GM23338 (cell line): ENCODE results near the gene RIPOR3. TPM values are rescaled to one million over a fixed set of nuclear protein-coding genes. Genes with fewer than 3 reads are reported as not detected.

Experiments used
- ATAC-seq: fragments of 200-7000 bp; cut with Tn5 transposase; 3 replicates; pipeline ENCODE4 v1.9.1; 2020
- DNase-seq: peaks from one replicate; pipeline ENCODE4 v3.0.0-alpha.2; 2015; ENCODE audit warnings: low spot score
- H2AFZ ChIP-seq: fragments of 200-600 bp; sonication (generic); 2 replicates; pipeline ENCODE4 v1.8.0; 2016; ENCODE audit warnings: antibody characterized with exemption, mild to moderate bottlenecking, moderate library complexity
- H3F3A ChIP-seq: fragments of 200-600 bp; sonication (generic); replicated peaks from 2 replicates; pipeline ENCODE4 v1.8.0; 2017; ENCODE audit warnings: antibody characterized with exemption, mixed run types, low read depth
- H3K27ac ChIP-seq: fragments of 200-600 bp; sonication (generic); 2 replicates; pipeline ENCODE4 v1.6.1; 2016; ENCODE audit warnings: low read depth
- H3K27me3 ChIP-seq: fragments of 200-600 bp; sonication (generic); 2 replicates; pipeline ENCODE4 v1.8.0; 2016; ENCODE audit warnings: mild to moderate bottlenecking, mixed run types, moderate library complexity; ENCODE audit not compliant: insufficient read depth
- H3K36me3 ChIP-seq: fragments of 200-600 bp; sonication (generic); 2 replicates; pipeline ENCODE4 v1.8.0; 2016; ENCODE audit warnings: mild to moderate bottlenecking; ENCODE audit not compliant: insufficient read depth
- H3K4me1 ChIP-seq: fragments of 200-600 bp; sonication (generic); 2 replicates; pipeline ENCODE4 v1.8.0; 2016; ENCODE audit warnings: mild to moderate bottlenecking, moderate library complexity; ENCODE audit not compliant: insufficient read depth
- H3K4me2 ChIP-seq: fragments of 200-600 bp; sonication (generic); 2 replicates; pipeline ENCODE4 v1.7.1; 2017; ENCODE audit warnings: mixed run types
- H3K4me3 ChIP-seq: fragments of 200-600 bp; sonication (generic); 2 replicates; pipeline ENCODE4 v1.6.1; 2016; ENCODE audit warnings: mixed run types
- H3K79me2 ChIP-seq: fragments of 200-600 bp; sonication (generic); replicated peaks from 2 replicates; pipeline ENCODE4 v1.8.0; 2017; ENCODE audit warnings: mild to moderate bottlenecking; ENCODE audit not compliant: insufficient read depth
- H3K9me2 ChIP-seq: fragments of 200-600 bp; sonication (generic); 2 replicates; pipeline ENCODE4 v1.8.0; 2017; ENCODE audit not compliant: insufficient read depth
- H4K20me1 ChIP-seq: fragments of 200-600 bp; sonication (generic); replicated peaks from 2 replicates; pipeline ENCODE4 v1.8.0; 2017; ENCODE audit warnings: mild to moderate bottlenecking; ENCODE audit not compliant: insufficient read depth
- H3K27ac Mint-ChIP-seq: 2 replicates; pipeline ENCODE4 v1.8.0; 2020; ENCODE audit warnings: inconsistent platforms, mild to moderate bottlenecking, moderate library complexity, mixed read lengths
- H3K27me3 Mint-ChIP-seq: 3 replicates; pipeline ENCODE4 v1.8.0; 2022; ENCODE audit warnings: low read depth, mild to moderate bottlenecking, moderate library complexity, mixed read lengths, inconsistent platforms; ENCODE audit not compliant: insufficient read depth, poor library complexity
- H3K36me3 Mint-ChIP-seq: 3 replicates; pipeline ENCODE4 v1.8.0; 2021; ENCODE audit warnings: low read depth, mild to moderate bottlenecking, inconsistent platforms, moderate library complexity, mixed read lengths
- H3K4me1 Mint-ChIP-seq: 3 replicates; pipeline ENCODE4 v1.8.0; 2020; ENCODE audit warnings: mild to moderate bottlenecking, inconsistent platforms, mixed read lengths
- H3K4me3 Mint-ChIP-seq: 3 replicates; pipeline ENCODE4 v1.8.0; 2021; ENCODE audit warnings: moderate library complexity, mild to moderate bottlenecking, inconsistent platforms, mixed read lengths
- H3K9me3 Mint-ChIP-seq: 3 replicates; pipeline ENCODE4 v1.8.0; 2020; ENCODE audit warnings: moderate library complexity, mild to moderate bottlenecking, inconsistent platforms, mixed read lengths
- CREB1 ChIP-seq: fragments of 250-450 bp; sonication (Bioruptor Pico); IDR thresholded peaks from 2 replicates; pipeline ENCODE4 v1.5.0; 2020; ENCODE audit warnings: low read depth, mild to moderate bottlenecking, moderate library complexity
- JUNB ChIP-seq: IDR thresholded peaks from one replicate; pipeline ENCODE4 v1.6.1; 2016; ENCODE audit warnings: antibody characterized with exemption; ENCODE audit not compliant: unreplicated experiment
- NANOG ChIP-seq: IDR thresholded peaks from 2 replicates; pipeline ENCODE4 v1.6.1; 2016; ENCODE audit warnings: antibody characterized with exemption, borderline replicate concordance
- POLR2AphosphoS5 ChIP-seq: IDR thresholded peaks from 2 replicates; pipeline ENCODE4 v1.6.1; 2016; ENCODE audit warnings: antibody characterized with exemption, low read depth
- STAT1 ChIP-seq: IDR thresholded peaks from one replicate; pipeline ENCODE4 v1.6.1; 2016; ENCODE audit warnings: antibody characterized with exemption; ENCODE audit not compliant: unreplicated experiment
- ZNF114 ChIP-seq: fragments of 250-450 bp; sonication (Bioruptor Pico); IDR thresholded peaks from 2 replicates; pipeline ENCODE4 v1.5.0; 2020; ENCODE audit warnings: mild to moderate bottlenecking, moderate library complexity
- ZNF462 ChIP-seq: fragments of 250-450 bp; sonication (Bioruptor Pico); IDR thresholded peaks from 2 replicates; pipeline ENCODE4 v1.5.0; 2020; ENCODE audit warnings: mild to moderate bottlenecking, moderate library complexity
- polyA plus RNA-seq: library from polyadenylated mRNA; unstranded; fragments of >200 nt; fragmentation: Nextera tagmentation; extraction: Ambion mirVana; gene quantifications from 2 replicates; pipeline ENCODE4 v1.2.1, GENCODE V29; 2016
- total RNA-seq: library from RNA; depleted of rRNA; stranded (reverse); fragments of >200 nt; shearing (Covaris generic); gene quantifications from 2 replicates; pipeline ENCODE4 v1.2.3, GENCODE V29; 2014
- TF ChIP-seq, protein P1 (sequence below), 2 experiments: fragments of 200-600 bp in 1 of 2; sonication (generic) in 1 of 2; conservative IDR thresholded peaks; 2 replicates each; pipeline versions ENCODE4 v1.5.1 to v1.6.1; 2016 to 2017; ENCODE audit warnings: antibody characterized with exemption in 2 of 2, low read depth in 2 of 2, mild to moderate bottlenecking in 2 of 2, moderate library complexity in 1 of 2

Gene RIPOR3
- total and polyA plus RNA-seq, 2 experiments from 2014 or later, result 4.9 to 6.3 TPM

DNA sequence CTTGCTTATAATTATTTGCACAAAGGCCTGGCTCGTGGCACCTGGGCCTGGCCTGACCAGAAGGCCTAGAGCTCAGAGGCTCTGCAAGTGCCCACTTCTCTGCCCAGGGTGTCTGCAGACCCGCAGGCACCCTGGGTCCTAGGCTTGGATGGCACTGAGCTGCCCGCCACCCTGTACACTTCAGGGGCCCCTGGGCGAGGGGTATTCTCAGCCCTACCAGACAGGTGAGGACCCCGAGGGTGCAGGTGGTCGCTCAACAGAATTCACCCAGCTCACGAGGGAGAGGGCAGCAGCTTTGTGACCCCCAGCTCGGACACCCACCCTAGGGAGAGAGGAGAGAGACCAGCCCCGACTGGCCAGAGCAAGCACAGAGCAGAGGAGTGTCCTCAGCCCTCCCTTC is 83.9 kb downstream of the RIPOR3 start:
- H3K4me2 ChIP-seq, result no peak overlapping the region
- H3K27me3 Mint-ChIP-seq, result peaks cover 5% of the 10 kb centered on the region
- H3K79me2 ChIP-seq, result no peaks in the 10 kb centered on the region
- no peaks in the 10 kb centered on the region for H3K4me1 ChIP-seq
- H3K9me3 Mint-ChIP-seq, result no peaks in the 10 kb centered on the region; the same call in 2 of the 3 replicates
- no peaks in the 10 kb centered on the region for H3K36me3 Mint-ChIP-seq
- no peak overlapping the region for H3K4me3 Mint-ChIP-seq
- no peak for DNase-seq
- no peak overlapping the region for H3K4me3 ChIP-seq
- ATAC-seq, result no peak
- TF ChIP-seq ZNF114 (CRISPR knock-in tag) (no peak), NANOG (no peak), STAT1 (no peak), ZNF462 (no peak), POLR2AphosphoS5 (no peak), CREB1 (CRISPR knock-in tag) (no peak), JUNB (no peak)
- TF ChIP-seq, protein P1, sequence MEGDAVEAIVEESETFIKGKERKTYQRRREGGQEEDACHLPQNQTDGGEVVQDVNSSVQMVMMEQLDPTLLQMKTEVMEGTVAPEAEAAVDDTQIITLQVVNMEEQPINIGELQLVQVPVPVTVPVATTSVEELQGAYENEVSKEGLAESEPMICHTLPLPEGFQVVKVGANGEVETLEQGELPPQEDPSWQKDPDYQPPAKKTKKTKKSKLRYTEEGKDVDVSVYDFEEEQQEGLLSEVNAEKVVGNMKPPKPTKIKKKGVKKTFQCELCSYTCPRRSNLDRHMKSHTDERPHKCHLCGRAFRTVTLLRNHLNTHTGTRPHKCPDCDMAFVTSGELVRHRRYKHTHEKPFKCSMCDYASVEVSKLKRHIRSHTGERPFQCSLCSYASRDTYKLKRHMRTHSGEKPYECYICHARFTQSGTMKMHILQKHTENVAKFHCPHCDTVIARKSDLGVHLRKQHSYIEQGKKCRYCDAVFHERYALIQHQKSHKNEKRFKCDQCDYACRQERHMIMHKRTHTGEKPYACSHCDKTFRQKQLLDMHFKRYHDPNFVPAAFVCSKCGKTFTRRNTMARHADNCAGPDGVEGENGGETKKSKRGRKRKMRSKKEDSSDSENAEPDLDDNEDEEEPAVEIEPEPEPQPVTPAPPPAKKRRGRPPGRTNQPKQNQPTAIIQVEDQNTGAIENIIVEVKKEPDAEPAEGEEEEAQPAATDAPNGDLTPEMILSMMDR (conservative IDR thresholded peaks at IDR 0.05; ENCODE audit: low read depth in 2 of 2), result no peak
- H3K27ac Mint-ChIP-seq, result no peak overlapping the region
- no peaks in the 10 kb centered on the region for H3F3A ChIP-seq
- no peaks in the 10 kb centered on the region for H3K36me3 ChIP-seq
- no peak overlapping the region for H2AFZ ChIP-seq
- no peaks in the 10 kb centered on the region for H4K20me1 ChIP-seq
- no peaks in the 10 kb centered on the region for H3K27me3 ChIP-seq
- H3K27ac ChIP-seq, result no peak overlapping the region
- H3K9me2 ChIP-seq, result no peaks in the 10 kb centered on the region
- peaks cover 14% of the 10 kb centered on the region; the same call in 2 of the 3 replicates for H3K4me1 Mint-ChIP-seq
